ENCODE results near the gene NUP62. TPM values are rescaled to one million over a fixed set of nuclear protein-coding genes. Genes with fewer than 3 reads are reported as not detected.

The NUP62 gene
- total and polyA plus RNA-seq, 10 donors = 17.3 to 60.9 (median 46.1) TPM

- no peaks in the 10 kb centered on the region for H3K27me3 ChIP-seq (replicated peaks in 1 of 7)
- TF ChIP-seq POLR2A (IDR thresholded peaks at IDR 0.05) (no peak), POLR2AphosphoS5 (IDR thresholded peaks at IDR 0.05) (no peak), CTCF (IDR thresholded peaks at IDR 0.05 in 8 of 11, conservative IDR thresholded peaks at IDR 0.05 in 3 of 11) (no peak)
- WGBS, 5 donors = 89 to 97% (median 91%) methylated on average over 16 to 29 of the region's 29 CpGs
- peaks cover 0 to 41% (median 1%) of the 10 kb centered on the region in 6 donors for H3K36me3 ChIP-seq
- intact Hi-C loops (cut with DNase I; ENCODE audit: low total_unique reads) = no loop called here
- H3K4me3 ChIP-seq = no peak overlapping the region
- H3K27ac ChIP-seq = peak overlapping the region in 1 of 8 donors; percentile 26
- no peak for DNase-seq
- H3K9me3 ChIP-seq = no peaks in the 10 kb centered on the region
- peaks cover 19 to 76% (median 46%) of the 10 kb centered on the region in 6 donors for H3K4me1 ChIP-seq
Observed at GRCh38 chr19:49873129-49873521, 56.2 kb downstream of the NUP62 start.

- no peak for TF ChIP-seq CTCF (IDR thresholded peaks at IDR 0.05 in 8 of 11, conservative IDR thresholded peaks at IDR 0.05 in 3 of 11)
- peak in 1 of 3 donors; percentile 31 for TF ChIP-seq POLR2AphosphoS5 (IDR thresholded peaks at IDR 0.05)
- intact Hi-C loops (cut with DNase I; ENCODE audit: low total_unique reads) = no loop called here
- Histone ChIP-seq H3K4me3 (no peak overlapping the region), H3K27me3 (replicated peaks in 1 of 7) (no peaks in the 10 kb centered on the region), H3K36me3 (peaks cover 0 to 41% (median 1%) of the 10 kb centered on the region in 6 donors), H3K9me3 (no peaks in the 10 kb centered on the region), H3K4me1 (peaks cover 19 to 80% (median 48%) of the 10 kb centered on the region in 6 donors), H3K27ac (peak overlapping the region in 2 of 8 donors; percentile 9 to 26)
- DNase-seq = no peak
- WGBS, 5 donors = 84 to 94% (median 87%) methylated on average over 18 to 27 of the region's 27 CpGs
Observed at GRCh38 chr19:49872245-49873128, 56.8 kb downstream of the NUP62 start.

- H3K4me1 ChIP-seq = peaks cover 23 to 85% (median 53%) of the 10 kb centered on the region in 6 donors
- H3K4me3 ChIP-seq = no peak overlapping the region
- no peaks in the 10 kb centered on the region for H3K9me3 ChIP-seq
- 82 to 96% (median 92%) methylated on average over 11 to 17 of the region's 17 CpGs for WGBS, 5 donors
- peaks cover 0 to 41% (median 1%) of the 10 kb centered on the region in 6 donors for H3K36me3 ChIP-seq
- H3K27ac ChIP-seq = peak overlapping the region in 3 of 8 donors; percentile 95 to 98 (median 97)
- intact Hi-C loops (cut with DNase I; ENCODE audit: low total_unique reads) = no loop called here
- no peak for DNase-seq
- no peak for TF ChIP-seq POLR2A (IDR thresholded peaks at IDR 0.05)
- TF ChIP-seq POLR2AphosphoS5 (IDR thresholded peaks at IDR 0.05) = no peak
- no peak for TF ChIP-seq CTCF (IDR thresholded peaks at IDR 0.05 in 8 of 11, conservative IDR thresholded peaks at IDR 0.05 in 3 of 11)
- no peaks in the 10 kb centered on the region for H3K27me3 ChIP-seq (replicated peaks in 1 of 7)
Observed at GRCh38 chr19:49871349-49871985, 57.8 kb downstream of the NUP62 start.

Measured in spleen (tissue), 11 donors.